Endodermal cell (in vitro differentiated cells): ENCODE measurements around the gene RAI14. TPM values are rescaled to one million over a fixed set of nuclear protein-coding genes. Genes with fewer than 3 reads are reported as not detected.
A peak's percentile ranks its signal among the peaks of the same experiment; 100 is the strongest.

Experiments
- DNase-seq: peaks from one replicate; pipeline ENCODE4 v3.0.0-alpha.2; 2017
- H3K27ac ChIP-seq: 2 replicates; pipeline ENCODE4 v1.5.1; 2013; ENCODE audit warnings: mild to moderate bottlenecking, low read depth, low read length, moderate library complexity
- H3K27me3 ChIP-seq: 2 replicates; pipeline ENCODE4 v1.6.1; 2013; ENCODE audit warnings: mild to moderate bottlenecking, low read length, moderate library complexity; ENCODE audit not compliant: insufficient read depth, control insufficient read depth, poor library complexity, severe bottlenecking
- H3K36me3 ChIP-seq: 2 replicates; pipeline ENCODE4 v1.7.0; 2013; ENCODE audit warnings: mild to moderate bottlenecking, low read length, moderate library complexity; ENCODE audit not compliant: control insufficient read depth, insufficient read depth
- H3K4me1 ChIP-seq: one replicate; pipeline ENCODE4 v1.7.0; 2013; ENCODE audit warnings: low read length; ENCODE audit not compliant: control insufficient read depth, insufficient read depth
- H3K4me3 ChIP-seq: 2 replicates; pipeline ENCODE4 v1.5.1; 2013; ENCODE audit warnings: mild to moderate bottlenecking, low read length, moderate library complexity
- H3K9ac ChIP-seq: 2 replicates; pipeline ENCODE4 v1.6.1; 2013; ENCODE audit warnings: mild to moderate bottlenecking, low read length, moderate library complexity; ENCODE audit not compliant: poor library complexity, severe bottlenecking; ENCODE audit errors: extremely low read depth
- H3K9me3 ChIP-seq: 2 replicates; pipeline ENCODE4 v1.6.1; 2013; ENCODE audit warnings: mild to moderate bottlenecking, low read length, moderate library complexity; ENCODE audit not compliant: control insufficient read depth
- H3K27ac Mint-ChIP-seq: 2 replicates; pipeline ENCODE4 v1.8.0; 2020; ENCODE audit warnings: mixed read lengths
- H3K27me3 Mint-ChIP-seq: 2 replicates; pipeline ENCODE4 v1.8.0; 2021; ENCODE audit warnings: mild to moderate bottlenecking, mixed read lengths; ENCODE audit not compliant: insufficient read depth
- H3K36me3 Mint-ChIP-seq: 2 replicates; pipeline ENCODE4 v1.8.0; 2020; ENCODE audit warnings: low read depth, mixed read lengths
- H3K4me1 Mint-ChIP-seq: 2 replicates; pipeline ENCODE4 v1.8.0; 2020; ENCODE audit warnings: mixed read lengths
- H3K4me3 Mint-ChIP-seq: 2 replicates; pipeline ENCODE4 v1.8.0; 2020; ENCODE audit warnings: mild to moderate bottlenecking, moderate library complexity, mixed read lengths
- H3K9me3 Mint-ChIP-seq: 2 replicates; pipeline ENCODE4 v1.8.0; 2020; ENCODE audit warnings: mild to moderate bottlenecking, mixed read lengths
- CTCF ChIP-seq: fragments of 200-600 bp; sonication (generic); conservative IDR thresholded peaks from 2 replicates; pipeline ENCODE4 v1.5.0; 2021; ENCODE audit warnings: antibody characterized with exemption, mild to moderate bottlenecking
- WGBS, 2 experiments: methylation state at CpG; one replicate each; pipeline versions ENCODE4 v1.1.5 to v1.1.7; 2013; ENCODE audit warnings: missing lambda C conversion rate in 2 of 2, mixed read lengths in 1 of 2; ENCODE audit not compliant: insufficient coverage in 1 of 2, insufficient read length in 1 of 2; 5-methylcytosine and 5-hydroxymethylcytosine counted together
- total RNA-seq, 2 donors: library from RNA; stranded (reverse); fragmentation: NEBNext Ultra II Directional in 1 of 2; extraction: Animal tissue kit (Norgen Biotek cat#: 25700) in 1 of 2; gene quantifications; 2 replicates in 1 of 2; 3 replicates in 1 of 2; pipeline ENCODE4 v1.2.1, GENCODE V29; 2021

RAI14 gene
- total RNA-seq, 2 donors from 2014 or later = 66.6 to 87.5 TPM

DNA sequence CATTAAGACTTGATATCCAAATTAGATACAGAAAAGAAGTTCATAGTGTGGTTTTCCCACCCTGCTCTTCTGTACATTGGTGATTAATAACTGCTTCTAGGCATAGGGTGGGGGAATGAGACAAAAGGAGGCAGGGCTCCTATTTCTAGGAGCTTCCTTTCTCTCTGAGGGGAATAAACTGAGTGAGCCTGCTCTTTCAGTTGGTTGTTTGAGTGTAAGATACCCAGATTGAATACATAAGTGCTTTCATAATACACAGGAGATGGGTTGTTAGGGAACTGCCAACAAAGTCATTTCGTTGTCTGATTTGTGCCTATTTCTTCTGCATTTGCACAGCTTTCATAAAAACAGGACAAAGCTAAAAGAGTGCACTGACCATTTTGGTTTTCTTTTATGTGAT, 133.9 kb downstream of the RAI14 start:
- H3K4me1 Mint-ChIP-seq = no peaks in the 10 kb centered on the region
- no peaks in the 10 kb centered on the region for H3K27me3 Mint-ChIP-seq
- Histone ChIP-seq H3K27ac (no peak overlapping the region), H3K9me3 (peaks cover 31% of the 10 kb centered on the region), H3K4me3 (no peak overlapping the region), H3K27me3 (no peaks in the 10 kb centered on the region), H3K9ac (no peak overlapping the region), H3K36me3 (peaks cover 6% of the 10 kb centered on the region), H3K4me1 (no peaks in the 10 kb centered on the region)
- no peak for TF ChIP-seq CTCF
- peaks cover 27% of the 10 kb centered on the region for H3K36me3 Mint-ChIP-seq
- H3K27ac Mint-ChIP-seq = no peak overlapping the region
- WGBS, 2 experiments = 89 to 94% methylated on average over 1 of the region's 1 CpG
- H3K4me3 Mint-ChIP-seq = no peak overlapping the region
- H3K9me3 Mint-ChIP-seq = peaks cover 27% of the 10 kb centered on the region
- no peak for DNase-seq

DNA sequence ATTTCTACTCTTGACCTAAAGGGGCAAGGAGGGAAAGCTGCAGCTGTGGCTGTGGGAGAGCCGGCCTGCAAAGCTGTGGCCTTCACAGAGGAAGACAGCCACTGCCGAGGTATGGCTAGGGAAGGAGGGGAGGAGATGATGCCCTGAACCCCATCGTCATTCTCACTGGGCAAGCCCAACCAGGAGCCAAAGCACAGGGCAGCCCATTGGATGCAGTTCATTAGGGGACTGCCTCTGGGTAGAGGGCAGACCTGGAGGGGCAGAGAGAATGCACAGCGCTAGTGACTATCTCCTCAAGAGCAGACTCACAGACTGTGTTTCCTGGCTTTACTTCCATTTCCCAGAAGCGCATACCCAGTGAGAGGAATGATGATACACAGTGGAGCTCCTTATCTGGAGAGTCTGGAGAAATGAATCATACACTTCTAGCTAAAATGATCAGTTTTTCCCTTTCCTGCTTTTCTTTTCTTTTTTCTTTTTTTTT, 135.7 kb downstream of the RAI14 start:
- Histone ChIP-seq H3K27me3 (no peaks in the 10 kb centered on the region), H3K4me3 (no peak overlapping the region), H3K27ac (no peak overlapping the region), H3K4me1 (no peaks in the 10 kb centered on the region), H3K9ac (no peak overlapping the region), H3K36me3 (peaks cover 10% of the 10 kb centered on the region), H3K9me3 (peaks cover 13% of the 10 kb centered on the region)
- DNase-seq = peak; percentile 53
- TF ChIP-seq CTCF = no peak
- WGBS, 2 experiments = 90 to 96% methylated on average over 4 to 5 of the region's 5 CpGs
- Mint-ChIP-seq H3K36me3 (peaks cover 20% of the 10 kb centered on the region), H3K27ac (no peak overlapping the region), H3K4me3 (no peak overlapping the region), H3K4me1 (no peaks in the 10 kb centered on the region), H3K9me3 (peaks cover 10% of the 10 kb centered on the region), H3K27me3 (no peaks in the 10 kb centered on the region)

DNA sequence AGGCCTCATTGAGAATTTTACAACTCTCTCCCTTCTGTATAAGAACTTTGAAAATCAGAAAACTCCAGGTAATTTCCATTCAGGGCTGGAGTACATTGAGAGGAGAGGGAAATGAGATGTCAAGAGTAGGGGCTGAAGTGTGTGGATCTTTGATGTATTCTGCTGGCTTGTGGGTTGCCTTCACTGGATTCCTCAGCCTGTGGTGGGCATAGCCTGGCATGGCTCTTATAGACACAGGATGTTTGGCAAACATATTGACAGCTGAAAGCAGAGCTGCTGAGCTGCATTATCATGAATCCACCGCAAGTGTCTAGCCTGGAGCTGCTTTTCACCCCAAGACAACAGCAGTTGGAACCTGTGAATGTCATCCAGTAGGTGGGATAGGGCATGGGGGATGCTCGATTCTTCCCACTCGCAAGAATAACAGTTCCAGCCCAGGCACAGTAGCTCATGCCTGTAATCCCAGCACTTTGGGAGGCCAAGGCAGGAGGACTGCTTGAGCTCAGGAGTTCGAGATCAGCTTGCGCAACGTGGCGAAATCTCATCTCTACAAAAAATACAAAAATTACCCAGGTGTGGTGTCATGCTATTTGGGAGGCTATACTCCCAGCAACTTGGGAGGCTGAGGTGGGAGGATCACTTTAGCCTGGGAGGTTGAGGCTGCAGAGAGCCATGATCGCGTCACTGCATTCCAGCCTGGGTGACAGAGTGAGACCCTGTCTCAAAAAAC, 146.9 kb downstream of the RAI14 start:
- TF ChIP-seq CTCF = no peak

More for the DNA sequence above, 146.9 kb downstream of the RAI14 start:
- H3K4me3 ChIP-seq = no peak overlapping the region
- no peaks in the 10 kb centered on the region for H3K27me3 ChIP-seq
- Mint-ChIP-seq H3K27ac (no peak overlapping the region), H3K4me3 (no peak overlapping the region), H3K9me3 (no peaks in the 10 kb centered on the region), H3K27me3 (no peaks in the 10 kb centered on the region), H3K4me1 (peaks cover 4% of the 10 kb centered on the region), H3K36me3 (peaks cover 64% of the 10 kb centered on the region)
- no peak overlapping the region for H3K9ac ChIP-seq
- no peaks in the 10 kb centered on the region for H3K9me3 ChIP-seq
- H3K36me3 ChIP-seq = peaks cover 54% of the 10 kb centered on the region
- no peak overlapping the region for H3K27ac ChIP-seq
- H3K4me1 ChIP-seq = no peaks in the 10 kb centered on the region
- DNase-seq = no peak
- 87 to 100% methylated on average over 1 to 9 of the region's 9 CpGs for WGBS, 2 experiments
